ENCODE measurements around the gene RPUSD2.
"Not testable (repeated sequence)": the region's sequence is repeated elsewhere in the genome, so short reads cannot be mapped to it uniquely, and the experiment has no call there.

RPUSD2 gene

DNA sequence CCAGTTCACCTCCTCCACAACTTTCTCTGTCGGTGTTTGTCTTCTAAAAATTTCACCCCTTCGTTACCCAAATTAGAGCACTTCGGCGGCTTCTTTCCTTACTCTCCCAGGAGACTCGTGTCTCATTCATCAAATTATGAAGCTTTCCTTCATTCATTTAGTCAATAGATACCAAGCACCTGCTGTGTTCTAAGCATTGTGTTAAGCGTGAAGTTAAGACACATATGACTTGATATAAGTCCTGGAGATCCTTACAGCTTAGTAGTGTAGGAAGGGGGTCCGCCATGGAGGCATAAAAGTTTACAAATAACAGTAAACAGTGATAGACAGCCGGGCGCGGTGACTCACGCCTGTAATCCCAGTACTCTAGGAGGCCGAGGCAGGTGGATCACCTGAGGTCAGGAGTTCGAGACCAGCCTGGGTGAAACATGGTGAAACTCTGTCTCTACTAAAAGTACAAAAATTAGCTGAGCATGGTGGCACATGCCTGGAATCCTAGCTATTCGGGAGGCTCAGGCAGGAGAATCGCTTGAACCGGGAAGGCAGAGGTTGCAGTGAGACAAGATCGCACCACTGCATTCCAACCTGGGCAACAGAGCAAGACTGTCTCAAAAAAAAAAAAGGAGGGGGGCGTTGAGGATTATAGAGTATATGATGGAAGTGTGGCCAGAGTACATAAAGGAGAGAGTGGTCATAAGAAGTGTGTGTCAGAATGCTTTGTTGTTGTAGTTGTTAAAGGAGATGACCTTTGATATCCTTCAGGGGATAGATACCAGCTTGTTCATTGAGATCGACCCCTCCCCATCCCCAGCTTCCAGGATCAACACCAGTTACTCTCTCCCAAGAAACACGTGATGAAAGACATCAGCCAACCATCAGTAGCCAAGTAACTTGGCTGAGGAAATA is 3.5 kb upstream of the RPUSD2 start:
- DNase-seq (ENCODE audit: low read depth), result no peak

DNA sequence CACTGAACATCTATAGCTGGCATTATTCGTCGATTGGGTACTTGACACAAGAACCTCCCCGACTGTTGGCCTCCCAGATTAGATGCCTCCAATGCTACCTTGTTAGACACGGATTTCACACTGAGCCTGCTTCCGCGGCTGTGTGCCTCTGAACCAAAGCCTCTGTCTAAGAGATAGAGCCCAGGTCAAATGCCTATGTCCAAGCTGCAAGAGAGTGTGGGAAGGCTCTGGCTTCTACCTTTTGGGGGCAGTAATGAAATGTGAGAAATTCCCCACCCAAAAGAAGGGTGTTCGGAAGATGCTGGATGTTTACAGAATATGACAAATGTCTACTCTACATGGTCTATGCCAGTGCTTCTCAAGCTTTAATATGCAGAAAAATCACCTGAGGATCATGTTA is 2.0 kb upstream of the RPUSD2 start:
- no peak for DNase-seq (ENCODE audit: low read depth)

DNA sequence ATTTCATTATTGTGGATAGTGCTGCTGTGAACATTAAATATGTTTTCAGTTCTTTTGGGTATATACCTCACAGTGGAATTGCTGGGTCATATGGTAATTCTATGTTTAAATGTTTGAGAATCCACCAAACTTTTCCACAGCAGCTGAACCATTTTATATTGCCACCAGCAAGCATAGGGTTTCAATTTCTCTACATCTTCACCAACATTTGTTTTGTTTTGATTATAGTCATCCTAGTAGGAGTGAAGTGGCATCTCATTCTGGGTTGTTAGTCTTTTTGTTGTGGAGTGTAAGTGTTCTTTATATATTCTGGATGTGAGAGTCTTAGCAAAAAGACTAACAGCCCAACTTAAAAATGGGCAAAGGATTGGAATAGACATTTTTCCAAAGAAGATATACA is 6.0 kb downstream of the RPUSD2 start:
- no peak for DNase-seq (ENCODE audit: low read depth)

DNA sequence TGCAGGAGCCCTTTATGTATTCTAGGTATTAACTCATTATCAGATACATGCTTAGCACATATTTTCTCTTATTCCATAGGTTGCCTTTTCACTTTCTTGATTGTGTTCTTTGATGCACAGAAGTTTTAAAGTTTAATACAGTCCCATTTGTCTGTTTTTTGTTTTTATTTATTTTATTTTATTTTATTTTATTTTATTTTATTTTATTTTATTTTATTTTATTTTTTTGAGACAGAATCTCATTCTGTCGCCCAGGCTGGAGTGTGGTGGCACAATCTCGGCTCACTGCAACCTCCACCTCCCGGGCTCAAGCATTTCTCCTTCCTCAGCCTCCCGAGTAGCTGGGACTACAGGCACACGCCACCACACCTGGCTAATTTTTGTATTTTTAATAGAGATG is 7.8 kb downstream of the RPUSD2 start:
- DNase-seq (ENCODE audit: low read depth), result not testable (repeated sequence)

DNA sequence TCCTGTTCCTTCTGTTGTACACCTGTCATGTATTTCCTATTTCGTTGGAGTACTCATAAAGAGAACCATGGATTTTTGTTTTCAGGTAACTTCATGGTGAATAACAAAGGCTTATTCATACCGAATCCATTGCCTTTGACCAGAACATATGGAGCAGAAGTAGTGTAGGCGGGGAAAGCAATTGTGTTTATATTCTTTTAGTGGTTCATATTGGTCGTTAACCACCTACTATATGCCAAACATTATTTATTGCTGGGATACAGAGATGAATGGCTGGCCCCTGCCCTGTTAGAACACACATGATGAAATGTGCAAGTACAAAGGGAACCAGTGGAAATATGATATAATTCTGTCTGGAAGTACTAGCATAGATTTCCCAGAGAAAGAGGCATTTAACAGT is 9.8 kb downstream of the RPUSD2 start:
- no peak for DNase-seq (ENCODE audit: low read depth)

DNA sequence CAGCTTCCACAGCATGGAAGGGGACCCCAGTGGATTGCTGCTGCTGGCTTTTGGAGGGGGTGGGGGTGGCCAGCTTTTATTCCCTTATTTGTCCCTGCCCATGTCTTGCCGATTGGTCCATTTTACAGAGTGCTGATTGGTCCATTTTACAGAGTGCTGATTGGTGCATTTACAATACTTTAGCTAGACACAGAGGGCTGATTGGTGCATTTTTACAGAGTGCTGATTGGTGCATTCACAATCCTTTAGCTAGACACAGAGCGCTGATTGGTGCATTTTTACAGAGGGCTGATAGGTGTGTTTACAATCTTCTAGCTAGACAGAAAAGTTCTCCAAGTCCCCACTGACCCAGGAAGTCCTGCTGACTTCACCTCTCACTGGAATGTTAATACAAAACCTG is 12.7 kb downstream of the RPUSD2 start:
- DNase-seq (ENCODE audit: low read depth), result not testable (repeated sequence)

DNA sequence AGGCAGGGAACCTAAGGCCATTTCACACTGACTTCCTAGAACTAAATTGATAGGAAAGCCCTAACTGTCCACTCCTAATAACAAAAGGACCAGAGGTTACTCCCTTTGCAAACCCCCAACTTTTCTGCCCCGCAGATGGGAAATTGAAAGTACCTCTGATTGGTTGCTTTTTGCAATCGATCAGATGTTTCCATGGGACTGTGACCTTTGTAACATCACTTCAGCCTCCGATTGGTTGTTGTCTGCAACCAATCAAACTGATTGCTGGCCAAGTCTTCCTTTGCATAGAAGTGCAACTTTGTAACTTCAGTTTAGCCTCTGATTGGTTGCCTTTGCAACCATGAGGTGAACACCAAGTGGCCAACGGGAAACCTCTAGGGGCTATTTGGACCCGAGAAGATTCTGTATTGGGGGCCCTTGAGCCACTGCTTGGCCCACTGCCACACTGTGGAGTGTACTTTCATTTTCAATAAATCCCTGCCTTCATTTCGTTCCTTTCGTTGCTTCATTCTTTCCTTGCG is 13.7 kb downstream of the RPUSD2 start:
- peak; percentile 51 for DNase-seq (ENCODE audit: low read depth)

DNA sequence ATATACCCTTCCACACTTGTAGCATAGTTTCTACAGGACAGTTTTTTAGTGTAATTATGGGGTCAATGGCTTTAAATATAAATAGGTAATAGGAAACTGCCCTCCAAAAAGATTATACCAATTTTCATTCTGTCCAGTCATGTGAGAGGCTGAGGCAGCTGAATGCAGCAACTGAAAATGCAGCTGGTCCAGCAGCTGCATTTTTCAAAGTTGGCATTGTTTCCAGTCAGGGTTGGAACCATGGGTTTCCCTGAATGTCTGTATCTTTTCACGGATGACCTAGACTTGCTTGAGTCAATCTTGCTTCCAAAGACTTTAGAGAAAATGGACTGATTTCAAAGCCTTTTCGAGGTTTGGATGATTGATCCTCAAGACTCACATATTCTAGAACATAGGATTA is 15.1 kb downstream of the RPUSD2 start:
- no peak for DNase-seq (ENCODE audit: low read depth)

DNA sequence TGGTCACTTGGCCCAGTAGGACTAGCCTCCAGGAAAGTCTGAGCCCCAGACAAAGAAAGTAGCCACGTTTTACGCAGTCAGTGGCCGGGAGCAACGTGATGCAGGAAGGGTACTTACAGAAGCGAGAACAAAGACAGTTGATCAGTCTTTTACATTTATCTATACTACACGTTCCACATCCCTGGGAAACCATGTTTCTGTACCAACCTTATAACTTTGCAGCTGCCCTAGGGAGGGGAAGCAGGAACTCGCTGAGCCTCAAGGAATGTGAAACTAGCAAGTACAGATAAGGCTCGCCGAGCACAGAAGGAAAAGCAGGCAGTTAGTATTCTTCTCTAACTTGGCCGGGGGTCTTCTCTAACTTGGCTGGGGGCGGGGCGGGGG is 21.6 kb downstream of the RPUSD2 start:
- DNase-seq (ENCODE audit: low read depth), result peak; percentile 15

DNA sequence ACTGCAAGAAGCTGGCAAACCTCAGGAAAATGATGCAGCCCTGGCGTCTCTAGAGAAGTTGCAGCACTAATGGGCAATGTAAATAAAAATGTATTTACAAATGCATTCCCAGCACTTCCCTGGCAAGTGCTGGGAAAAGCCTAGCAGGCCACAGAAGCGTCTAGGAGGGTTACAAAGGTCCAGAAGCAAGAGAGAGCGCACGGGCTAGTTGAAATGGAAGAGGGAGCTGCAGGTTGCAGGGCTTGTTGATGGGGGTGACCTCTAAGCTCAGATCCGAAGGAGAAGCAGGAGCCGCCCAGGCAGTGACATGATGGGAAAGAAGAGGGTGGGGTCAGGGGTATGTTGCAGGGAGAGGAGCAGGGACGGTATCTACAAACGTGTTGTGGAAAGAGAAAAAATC is 22.3 kb downstream of the RPUSD2 start:
- no peak for DNase-seq (ENCODE audit: low read depth)

DNA sequence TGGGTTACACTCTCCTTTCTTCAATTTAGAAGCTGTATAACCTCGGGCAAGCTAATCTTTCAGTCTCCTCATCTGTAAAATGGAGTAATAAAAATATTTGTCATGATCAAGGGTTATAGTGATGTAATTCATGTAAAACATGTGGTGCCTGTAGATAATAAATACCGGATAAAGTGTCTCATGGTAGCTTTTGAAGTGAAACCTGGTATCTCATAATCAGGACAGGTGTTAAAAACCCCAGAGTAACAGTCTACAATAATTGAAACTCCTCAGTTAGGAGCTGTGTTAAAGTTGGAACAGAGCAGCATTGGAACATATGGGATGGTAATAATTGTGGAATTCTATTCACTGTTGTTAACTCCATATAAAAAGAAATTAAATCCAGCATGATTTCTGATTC is 24.1 kb downstream of the RPUSD2 start:
- no peak for DNase-seq (ENCODE audit: low read depth)

DNA sequence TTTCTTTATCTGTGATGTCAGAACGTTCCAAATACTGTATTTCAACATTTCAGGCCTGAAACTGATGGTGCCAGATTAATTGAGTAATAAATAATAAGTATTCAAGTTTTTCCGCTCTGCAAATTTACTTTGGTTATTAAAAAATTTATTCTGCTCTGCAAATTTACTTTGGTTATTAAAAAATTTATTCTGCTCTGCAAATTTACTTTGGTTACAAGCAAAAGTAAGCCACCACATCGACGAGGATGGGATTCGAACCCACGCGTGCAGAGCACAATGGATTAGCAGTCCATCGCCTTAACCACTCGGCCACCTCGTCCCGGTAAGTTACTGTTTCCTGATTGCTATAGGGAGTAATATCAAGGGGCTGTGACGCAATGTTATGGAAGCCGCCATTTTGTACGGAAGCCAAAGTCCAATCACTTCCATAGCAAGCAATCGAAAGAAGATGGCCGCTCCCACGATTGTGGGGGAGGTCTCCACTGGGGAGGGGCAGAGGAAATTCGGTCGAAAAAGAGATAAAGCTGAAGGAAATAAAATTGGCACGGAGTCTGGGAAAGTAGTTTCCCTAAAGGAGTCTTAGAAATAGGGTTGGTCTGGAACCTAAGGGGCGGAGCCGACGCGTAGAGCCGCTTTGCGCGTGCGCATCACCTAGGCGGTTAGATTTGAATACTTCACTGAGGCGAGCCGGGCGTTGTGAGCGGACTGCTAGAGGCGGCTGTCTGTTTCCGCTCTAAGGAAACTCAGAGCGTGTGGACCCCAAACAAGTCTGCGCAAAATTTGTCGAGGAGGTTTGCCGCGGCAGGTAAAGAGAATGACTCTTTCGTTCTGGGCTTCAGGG is 24.7 kb downstream of the RPUSD2 start, which contains the start of gene KNL1:
Gene KNL1, plus strand, starts transcription at position 662 of the 841 bp plus-strand sequence. CDS start 8,683 bp downstream, outside the sequence.
- peak; percentile 82 for DNase-seq (ENCODE audit: low read depth)

DNA sequence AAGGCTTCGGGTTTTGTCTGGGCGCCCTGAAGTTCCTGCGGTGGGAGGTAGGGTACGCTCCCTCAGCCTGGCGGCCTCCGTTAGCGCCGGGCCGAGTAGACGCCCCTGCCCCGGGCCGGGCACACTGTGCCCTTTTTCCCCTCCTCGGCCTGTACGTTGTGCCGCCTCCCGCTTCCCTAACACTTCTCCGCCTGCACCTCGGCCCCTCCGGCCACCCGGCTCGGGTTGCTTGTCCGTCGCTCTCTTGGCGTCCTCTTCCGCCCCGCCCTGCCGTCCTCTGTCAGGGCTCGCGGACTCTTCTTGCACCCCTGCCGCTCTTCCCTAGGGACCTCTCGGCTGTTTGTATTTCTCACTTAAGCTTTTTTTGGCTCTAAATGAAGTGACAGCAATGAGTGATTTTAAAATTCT is 25.3 kb downstream of the RPUSD2 start:
- peak; percentile 38 for DNase-seq (ENCODE audit: low read depth)

DNA sequence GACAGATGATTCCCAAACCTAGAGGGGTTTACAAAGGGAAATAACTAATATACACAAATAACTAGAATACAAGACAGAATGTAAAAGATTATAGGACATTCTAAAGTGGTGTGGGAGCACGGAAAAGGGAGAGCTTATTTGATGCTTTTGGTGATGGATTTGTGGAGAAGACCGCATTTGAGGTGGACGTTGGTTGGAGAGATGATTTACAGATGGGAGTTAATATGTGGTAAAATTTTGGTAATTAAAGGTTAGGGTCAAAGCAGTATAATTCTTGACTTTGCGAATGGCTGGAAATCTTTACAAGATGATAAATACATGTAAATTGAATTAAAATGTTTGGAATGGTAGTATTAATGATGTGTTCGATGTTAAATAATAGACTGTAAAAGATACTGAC is 26.1 kb downstream of the RPUSD2 start:
- DNase-seq (ENCODE audit: low read depth), result peak; percentile 7

DNA sequence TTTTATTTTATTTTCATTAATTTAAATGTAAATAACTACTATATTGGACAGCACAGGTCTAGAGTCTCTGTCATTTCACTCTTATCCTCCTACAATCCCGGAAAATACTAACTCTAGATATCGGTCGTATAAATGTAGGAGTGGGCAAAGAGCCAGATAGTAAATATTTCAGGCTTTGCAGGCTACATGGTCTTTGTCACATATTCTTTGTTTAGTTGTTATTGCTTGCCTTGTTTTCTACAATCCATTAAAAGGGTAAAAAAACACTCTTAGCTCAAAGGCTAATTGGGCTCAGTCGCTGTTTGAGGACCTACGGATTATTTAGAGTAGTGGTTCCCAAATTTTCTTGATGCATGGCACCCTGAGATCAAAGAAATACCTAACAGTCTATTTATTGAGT is 26.7 kb downstream of the RPUSD2 start:
- no peak for DNase-seq (ENCODE audit: low read depth)

DNA sequence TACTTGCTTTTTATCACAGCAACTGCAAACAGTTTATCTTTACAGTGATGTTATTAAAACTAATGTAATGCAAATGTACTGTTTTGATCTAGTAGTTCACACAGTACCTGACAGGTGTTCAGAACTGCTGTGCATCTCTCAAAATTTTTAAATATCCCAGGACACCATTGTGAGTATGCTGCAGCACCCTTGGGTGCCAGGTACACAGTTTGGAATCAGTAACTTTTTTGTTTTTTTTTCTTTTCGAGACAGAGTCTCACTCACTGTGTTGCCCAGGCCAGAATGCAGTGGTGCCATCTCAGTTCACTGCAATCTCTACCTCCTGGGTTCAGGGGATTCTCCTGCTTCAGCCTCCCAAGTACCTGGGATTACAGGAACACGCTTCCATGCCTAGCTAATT is 27.9 kb downstream of the RPUSD2 start:
- no peak for DNase-seq (ENCODE audit: low read depth)

DNA sequence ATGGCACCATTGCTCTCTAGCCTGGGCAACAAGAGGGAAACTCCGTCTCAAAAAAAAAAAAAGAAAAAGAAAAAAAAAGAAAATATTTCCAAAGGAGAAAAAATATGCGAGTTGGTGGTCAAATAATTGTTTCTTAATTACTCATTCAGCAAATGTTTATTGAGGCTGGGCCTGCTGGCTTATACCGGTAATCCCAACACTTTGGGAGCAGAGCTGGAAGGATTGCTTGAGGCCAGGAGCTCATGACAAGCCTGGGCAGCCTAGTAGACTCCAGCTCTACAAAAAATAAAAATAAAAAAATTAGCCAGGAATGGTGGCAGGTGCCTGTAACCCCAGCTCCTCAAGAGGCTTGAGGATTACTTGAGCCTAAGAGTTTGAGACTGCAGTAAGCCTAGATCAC is 29.0 kb downstream of the RPUSD2 start:
- no peak for DNase-seq (ENCODE audit: low read depth)

DNA sequence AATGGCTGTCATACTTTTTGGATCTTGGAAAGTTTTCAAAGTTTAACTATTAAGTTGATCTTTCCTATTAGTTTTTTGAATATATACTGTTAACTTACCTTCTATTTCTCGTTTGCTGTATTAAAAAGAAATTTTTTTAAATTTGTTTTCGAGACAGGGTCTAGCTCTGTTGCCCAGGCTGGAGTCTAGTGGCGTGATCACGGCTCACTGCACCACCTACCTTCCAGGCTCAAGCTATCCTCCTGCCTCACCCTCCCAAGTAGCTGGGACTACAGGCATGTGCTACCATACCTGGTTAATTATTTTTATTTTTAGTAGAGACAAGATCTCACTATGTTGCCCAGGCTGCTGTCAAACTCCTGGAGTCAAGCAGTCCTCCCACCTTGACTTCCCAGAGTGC is 29.6 kb downstream of the RPUSD2 start:
- no peak for DNase-seq (ENCODE audit: low read depth)

DNA sequence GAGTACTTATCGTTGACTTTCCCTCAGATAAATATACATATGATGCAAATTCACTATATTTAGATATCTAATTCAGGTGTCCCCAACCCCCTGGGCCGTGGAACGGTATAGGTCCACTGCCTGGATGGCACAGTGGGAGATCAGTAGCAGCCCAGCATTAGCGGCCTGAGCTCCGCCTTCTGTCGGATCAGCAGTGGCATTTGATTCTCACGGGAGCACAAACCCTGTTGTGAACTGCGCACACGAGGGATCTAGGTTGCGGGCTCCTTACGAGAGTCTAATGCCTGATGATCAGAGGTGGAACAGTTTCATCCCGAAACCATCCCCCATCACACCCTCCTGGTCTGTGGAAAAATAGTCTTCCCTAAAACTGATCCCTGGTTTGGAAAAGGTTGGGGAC is 31.9 kb downstream of the RPUSD2 start:
- DNase-seq (ENCODE audit: low read depth), result no peak

DNA sequence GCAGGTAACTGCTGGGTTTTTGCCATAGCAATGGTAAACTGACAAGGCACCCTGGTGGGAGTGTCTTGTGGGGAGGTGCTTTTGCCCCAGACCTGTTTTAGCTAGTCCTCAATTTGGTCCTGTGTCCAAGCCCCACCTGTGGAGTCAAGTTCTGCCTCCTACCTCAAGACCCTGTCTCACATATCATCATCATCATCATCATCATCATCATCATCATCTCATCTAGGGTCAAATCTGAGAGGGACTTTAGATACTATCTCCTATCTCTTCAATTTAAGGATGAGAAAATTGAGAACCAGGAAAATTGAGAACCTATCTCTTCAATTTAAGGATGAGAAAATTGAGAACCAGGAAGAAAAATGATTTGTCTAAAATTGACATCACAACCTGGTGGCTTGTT is 34.8 kb downstream of the RPUSD2 start:
- DNase-seq (ENCODE audit: low read depth), result no peak

DNA sequence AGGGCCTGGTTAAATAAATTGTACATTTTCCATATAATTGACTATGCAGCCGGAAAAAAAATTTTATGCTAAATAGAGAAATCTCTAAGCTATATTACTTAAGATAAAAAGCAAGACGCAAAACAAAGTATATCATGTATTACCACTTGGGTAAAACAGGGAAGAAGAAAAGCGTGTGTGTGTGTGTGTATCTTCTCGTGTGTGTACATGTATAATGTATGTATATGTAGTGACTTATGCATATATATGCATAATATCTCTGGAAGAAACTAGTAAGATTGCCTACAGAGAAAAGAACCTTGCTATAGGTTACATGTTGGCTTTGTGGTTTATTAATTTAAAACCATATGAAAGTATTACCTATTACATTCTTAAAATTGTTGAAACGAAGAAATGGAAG is 44.0 kb downstream of the RPUSD2 start:
- DNase-seq (ENCODE audit: low read depth), result no peak

DNA sequence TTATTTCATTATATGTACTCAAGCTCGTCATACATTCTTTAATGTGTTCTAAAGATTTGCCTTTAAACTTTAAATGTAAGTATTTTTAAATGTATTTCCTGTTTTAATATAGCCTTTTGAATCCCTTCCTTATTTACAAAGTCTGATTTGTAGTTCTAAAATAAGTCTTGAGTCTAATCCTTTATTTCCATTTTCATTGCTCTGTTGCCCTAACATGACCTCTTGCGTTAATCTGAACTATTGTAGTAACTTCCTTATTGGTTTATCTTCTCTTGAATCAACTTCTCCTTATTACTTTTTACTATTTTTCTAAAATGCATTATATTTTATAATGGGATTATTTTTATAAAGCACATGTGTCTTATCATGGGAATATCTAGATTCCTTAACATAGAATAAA is 48.9 kb downstream of the RPUSD2 start:
- no peak for DNase-seq (ENCODE audit: low read depth)

DNA sequence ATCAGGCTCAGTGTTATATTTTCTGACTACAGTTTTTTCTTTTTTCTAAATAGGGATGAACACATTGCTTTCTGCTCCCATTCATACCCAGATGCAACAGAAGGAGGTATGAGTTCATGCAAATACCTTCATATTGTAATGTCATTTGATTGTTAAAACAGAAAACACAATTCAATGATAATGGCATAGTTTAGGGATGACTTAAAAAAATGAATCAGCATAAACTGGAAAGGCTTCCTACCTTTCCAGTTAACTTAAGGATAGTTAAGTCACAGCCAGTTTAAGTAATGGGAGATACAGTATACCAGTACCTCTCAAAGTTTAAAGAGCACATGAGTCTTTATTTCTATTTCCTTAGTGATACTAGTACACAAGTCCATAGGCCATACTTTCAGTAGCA is 49.8 kb downstream of the RPUSD2 start:
- DNase-seq (ENCODE audit: low read depth), result no peak
